BJ (cell line): ENCODE measurements around the gene SUSD4. TPM values are rescaled to one million over a fixed set of nuclear protein-coding genes. Genes with fewer than 3 reads are reported as not detected.

ENCODE experiments used
- CTCF ChIA-PET: fragments of 350-600 bp; formaldehyde crosslinking; extraction: SDS; loops from one replicate; lab custom pipeline; 2021; ENCODE audit warnings: antibody characterized with exemption, inconsistent platforms; lab: Yijun Ruan, JAX
- POLR2A ChIA-PET: fragments of 300-600 bp; sonication (Branson Sonifier 250); formaldehyde crosslinking; extraction: SDS; loops from one replicate; lab custom pipeline; 2021; ENCODE audit warnings: antibody characterized with exemption; lab: Charles Lee
- DNase-seq: peaks from one replicate; pipeline ENCODE4 v3.0.0-alpha.2; 2011; ENCODE audit warnings: low read depth
- H3K27me3 ChIP-seq: 2 replicates; pipeline ENCODE4 v1.6.0; 2011; ENCODE audit warnings: low read length; ENCODE audit not compliant: control insufficient read depth, insufficient read depth
- H3K36me3 ChIP-seq: 2 replicates; pipeline ENCODE4 v1.5.1; 2011; ENCODE audit warnings: low read length; ENCODE audit not compliant: control insufficient read depth, insufficient read depth
- H3K4me3 ChIP-seq: 2 replicates; pipeline ENCODE4 v1.5.1; 2011; ENCODE audit warnings: low read depth, mild to moderate bottlenecking, control low read depth, low read length
- polyA plus RNA-seq: library from polyadenylated mRNA; depleted of rRNA; stranded (reverse); fragments of >200 nt; gene quantifications from 2 replicates; pipeline ENCODE4 v1.2.3, GENCODE V29; 2011
- TF ChIP-seq, protein P1 (sequence below): IDR thresholded peaks from 2 replicates; pipeline ENCODE4 v1.5.1; 2011; ENCODE audit warnings: low read depth, mild to moderate bottlenecking, control low read depth, inconsistent platforms, low read length, moderate library complexity; ENCODE audit not compliant: insufficient read depth

Gene SUSD4
- polyA plus RNA-seq, 1 experiment = 0.32 TPM

DNA sequence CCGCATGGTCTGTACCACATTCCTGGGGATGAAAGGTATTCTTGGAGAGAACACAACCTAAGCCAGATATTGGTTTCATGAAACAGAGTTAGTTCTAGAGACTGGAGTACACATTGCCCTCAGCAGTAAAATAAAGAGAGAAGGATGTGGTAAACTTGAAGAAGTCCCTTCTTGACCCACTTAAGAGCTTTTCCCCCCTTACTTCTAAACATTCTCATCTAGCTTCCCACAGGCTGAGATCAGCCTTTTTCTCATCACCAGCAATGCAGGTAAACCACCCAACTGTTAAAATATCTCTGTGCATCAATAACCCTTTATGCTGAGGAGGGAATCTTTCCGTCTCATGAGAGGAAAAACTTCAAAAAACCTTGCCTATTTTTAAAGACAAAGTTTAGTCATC is 62.6 kb downstream of the SUSD4 start:
- no peak for DNase-seq
- Histone ChIP-seq H3K4me3 (no peak overlapping the region), H3K36me3 (no peaks in the 10 kb centered on the region), H3K27me3 (no peaks in the 10 kb centered on the region)
- POLR2A ChIA-PET = no interaction called here
- CTCF ChIA-PET = no interaction called here
- TF ChIP-seq, protein P1, sequence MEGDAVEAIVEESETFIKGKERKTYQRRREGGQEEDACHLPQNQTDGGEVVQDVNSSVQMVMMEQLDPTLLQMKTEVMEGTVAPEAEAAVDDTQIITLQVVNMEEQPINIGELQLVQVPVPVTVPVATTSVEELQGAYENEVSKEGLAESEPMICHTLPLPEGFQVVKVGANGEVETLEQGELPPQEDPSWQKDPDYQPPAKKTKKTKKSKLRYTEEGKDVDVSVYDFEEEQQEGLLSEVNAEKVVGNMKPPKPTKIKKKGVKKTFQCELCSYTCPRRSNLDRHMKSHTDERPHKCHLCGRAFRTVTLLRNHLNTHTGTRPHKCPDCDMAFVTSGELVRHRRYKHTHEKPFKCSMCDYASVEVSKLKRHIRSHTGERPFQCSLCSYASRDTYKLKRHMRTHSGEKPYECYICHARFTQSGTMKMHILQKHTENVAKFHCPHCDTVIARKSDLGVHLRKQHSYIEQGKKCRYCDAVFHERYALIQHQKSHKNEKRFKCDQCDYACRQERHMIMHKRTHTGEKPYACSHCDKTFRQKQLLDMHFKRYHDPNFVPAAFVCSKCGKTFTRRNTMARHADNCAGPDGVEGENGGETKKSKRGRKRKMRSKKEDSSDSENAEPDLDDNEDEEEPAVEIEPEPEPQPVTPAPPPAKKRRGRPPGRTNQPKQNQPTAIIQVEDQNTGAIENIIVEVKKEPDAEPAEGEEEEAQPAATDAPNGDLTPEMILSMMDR = no peak

DNA sequence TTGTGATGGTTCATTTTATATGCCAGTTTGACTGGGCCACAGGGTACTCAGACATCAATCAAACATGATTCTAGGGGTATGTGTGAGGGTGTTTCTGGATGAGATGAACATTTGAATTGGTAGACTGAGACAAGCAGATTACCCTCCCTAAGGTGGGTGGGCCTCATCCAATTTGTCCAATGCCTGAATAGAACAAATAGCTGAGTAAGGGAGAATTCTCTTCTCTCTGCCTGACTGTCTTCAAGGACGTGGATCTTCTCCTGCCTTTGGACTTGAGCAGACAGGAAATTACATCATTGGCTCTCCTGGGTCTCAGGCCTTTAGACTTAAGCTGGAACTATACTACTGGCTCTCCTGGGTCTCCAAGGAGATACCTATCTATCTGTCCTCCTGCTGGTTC is 64.4 kb downstream of the SUSD4 start:
- no peak overlapping the region for H3K4me3 ChIP-seq
- DNase-seq = no peak
- ChIA-PET CTCF (no interaction called here), POLR2A (interaction anchor here (0.6 kb wide), 1 partner anchor 39 kb away, joined by 3 read pairs; no protein-coding TSS in a partner anchor)
- no peaks in the 10 kb centered on the region for H3K36me3 ChIP-seq
- no peaks in the 10 kb centered on the region for H3K27me3 ChIP-seq
- TF ChIP-seq, protein P1 = no peak

DNA sequence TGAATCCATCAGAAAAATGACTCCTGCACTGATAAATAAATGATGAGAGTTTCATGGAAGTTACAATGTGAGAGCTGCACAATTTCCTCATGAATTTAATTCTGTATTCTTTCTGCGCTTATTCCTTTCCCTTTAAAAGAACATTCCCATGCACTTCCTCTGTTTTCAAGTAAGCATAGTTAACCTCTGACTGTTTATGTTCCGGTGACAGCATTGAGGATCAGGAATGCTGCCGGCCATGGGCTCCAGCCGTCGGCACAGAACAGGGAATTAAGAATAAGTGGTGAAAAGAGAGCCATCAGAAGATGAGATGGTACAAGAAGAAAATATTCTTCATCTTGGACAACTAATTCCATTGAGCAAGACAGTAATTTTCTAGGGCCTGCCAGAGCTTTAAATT is 65.3 kb downstream of the SUSD4 start:
- DNase-seq = no peak
- POLR2A ChIA-PET = interaction anchor here (0.6 kb wide), 1 partner anchor 38 kb away, joined by 3 read pairs; no protein-coding TSS in a partner anchor
- Histone ChIP-seq H3K36me3 (no peaks in the 10 kb centered on the region), H3K4me3 (no peak overlapping the region), H3K27me3 (no peaks in the 10 kb centered on the region)
- TF ChIP-seq, protein P1 = no peak
- CTCF ChIA-PET = interaction anchor here (0.6 kb wide), 1 partner anchor 27 kb away, joined by 3 read pairs; no protein-coding TSS in a partner anchor

DNA sequence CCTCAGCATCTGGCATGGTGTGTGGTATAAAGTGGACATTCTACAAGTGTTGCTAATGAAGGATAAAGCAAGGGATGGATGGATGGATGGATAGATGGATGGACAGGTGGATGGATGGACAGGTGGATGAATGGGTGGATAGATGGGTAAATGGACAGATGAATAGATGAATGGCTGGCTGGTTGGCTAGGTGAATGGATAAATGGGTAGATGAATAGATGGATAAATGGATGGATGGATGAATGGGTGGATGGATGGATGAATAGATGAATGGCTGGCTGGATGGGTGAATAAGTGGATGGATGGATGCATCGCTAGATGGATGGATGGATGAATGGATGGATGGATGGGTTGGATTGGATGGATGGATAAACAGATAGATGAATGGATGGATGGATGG is 66.2 kb downstream of the SUSD4 start:
- TF ChIP-seq, protein P1 = no peak
- Histone ChIP-seq H3K4me3 (no peak overlapping the region), H3K27me3 (no peaks in the 10 kb centered on the region), H3K36me3 (no peaks in the 10 kb centered on the region)
- DNase-seq = no peak
- CTCF ChIA-PET = no interaction called here
- POLR2A ChIA-PET = no interaction called here

DNA sequence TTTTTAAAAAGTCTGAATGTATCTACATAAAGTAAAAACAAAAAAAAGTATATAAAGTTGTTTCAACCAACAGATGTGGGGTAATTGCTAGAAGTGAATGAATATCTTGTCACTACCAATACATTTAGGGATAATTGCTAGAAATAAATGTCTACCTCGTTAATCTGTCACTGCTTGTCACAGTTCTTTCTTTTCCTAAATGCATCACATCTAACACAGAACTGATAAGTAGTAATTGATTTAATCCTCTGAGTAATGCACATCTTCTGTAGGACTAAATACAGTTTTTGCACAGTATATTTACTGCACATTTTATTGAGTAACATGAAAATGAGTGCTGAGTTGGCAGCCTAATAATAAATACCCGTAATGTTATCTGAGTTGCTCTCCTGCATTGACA is 72.2 kb downstream of the SUSD4 start:
- no peak overlapping the region for H3K4me3 ChIP-seq
- H3K27me3 ChIP-seq = peaks cover 2% of the 10 kb centered on the region; the same call in 1 of the 2 replicates
- ChIA-PET CTCF (no interaction called here), POLR2A (no interaction called here)
- TF ChIP-seq, protein P1 = no peak
- H3K36me3 ChIP-seq = no peaks in the 10 kb centered on the region
- no peak for DNase-seq
